Measurements from ENCODE around the gene PPP6C.
"Not testable (repeated sequence)": the region's sequence is repeated elsewhere in the genome, so short reads cannot be mapped to it uniquely, and the experiment has no call there.

PPP6C gene

GRCh38 chr9:125180876-125181275 is 8.7 kb downstream of the PPP6C start:
- no peak for DNase-seq

GRCh38 chr9:125179776-125180175 is 9.8 kb downstream of the PPP6C start:
- not testable (repeated sequence) for DNase-seq

GRCh38 chr9:125177888-125178287 is 11.7 kb downstream of the PPP6C start:
- no peak for DNase-seq

- no peak for DNase-seq
Measured at GRCh38 chr9:125176636-125177035, 13.0 kb downstream of the PPP6C start.

GRCh38 chr9:125172031-125172755 is 17.4 kb downstream of the PPP6C start:
- DNase-seq, result no peak

- no peak for DNase-seq
Measured at GRCh38 chr9:125169895-125170294, 19.7 kb downstream of the PPP6C start.

- DNase-seq, result no peak
Measured at GRCh38 chr9:125166762-125167161, 22.8 kb downstream of the PPP6C start.

- not testable (repeated sequence) for DNase-seq
Measured at GRCh38 chr9:125162891-125163290, 26.7 kb downstream of the PPP6C start.

GRCh38 chr9:125161284-125161918 is 28.2 kb downstream of the PPP6C start:
- no peak for DNase-seq

GRCh38 chr9:125160750-125161149 is 28.9 kb downstream of the PPP6C start:
- no peak for DNase-seq

- no peak for DNase-seq
Measured at GRCh38 chr9:125156551-125156950, 33.1 kb downstream of the PPP6C start.

GRCh38 chr9:125153712-125154367 is 35.8 kb downstream of the PPP6C start:
- no peak for DNase-seq

- DNase-seq, result no peak
Measured at GRCh38 chr9:125151730-125152129, 37.9 kb downstream of the PPP6C start.

- DNase-seq, result no peak
Measured at GRCh38 chr9:125150349-125151245, 39.0 kb downstream of the PPP6C start.

- DNase-seq, result no peak
Measured at GRCh38 chr9:125147401-125147951, 42.1 kb downstream of the PPP6C start.

GRCh38 chr9:125146247-125146646 is 43.4 kb downstream of the PPP6C start:
- DNase-seq, result peak; percentile 74

GRCh38 chr9:125145425-125145824 is 44.2 kb downstream of the PPP6C start:
- DNase-seq, result no peak

GRCh38 chr9:125143377-125144090 is 46.1 kb downstream of the PPP6C start, which contains the start of gene SCAI:
Gene SCAI (minus strand): TSS chr9:125143528. CDS start chr9:125143437, 91 bp downstream.
- DNase-seq, result peak; percentile 93

- DNase-seq, result no peak
Measured at GRCh38 chr9:125142560-125143376, 46.8 kb downstream of the PPP6C start.

- DNase-seq, result no peak
Measured at GRCh38 chr9:125141751-125142150, 47.9 kb downstream of the PPP6C start.

GRCh38 chr9:125141251-125141650 is 48.4 kb downstream of the PPP6C start:
- DNase-seq, result no peak
